GM21360 (cell line): ENCODE data around the gene MGLL.
"Not testable (repeated sequence)": the region's sequence is repeated elsewhere in the genome, so short reads cannot be mapped to it uniquely, and the experiment has no call there.

Experiments used
- ATAC-seq: cut with Tn5 transposase; IDR thresholded peaks from one replicate; pipeline ENCODE4 v1.9.1; 2021; ENCODE audit warnings: mild to moderate bottlenecking, moderate library complexity; ENCODE audit not compliant: unreplicated experiment

Gene MGLL

GRCh38 chr3:127663151-127663550 lies 159.2 kb downstream of the MGLL start:
- ATAC-seq = no peak

- ATAC-seq = no peak
Measured at GRCh38 chr3:127662001-127662469, 160.3 kb downstream of the MGLL start.

GRCh38 chr3:127661600-127661999 lies 160.7 kb downstream of the MGLL start:
- no peak for ATAC-seq

DNA sequence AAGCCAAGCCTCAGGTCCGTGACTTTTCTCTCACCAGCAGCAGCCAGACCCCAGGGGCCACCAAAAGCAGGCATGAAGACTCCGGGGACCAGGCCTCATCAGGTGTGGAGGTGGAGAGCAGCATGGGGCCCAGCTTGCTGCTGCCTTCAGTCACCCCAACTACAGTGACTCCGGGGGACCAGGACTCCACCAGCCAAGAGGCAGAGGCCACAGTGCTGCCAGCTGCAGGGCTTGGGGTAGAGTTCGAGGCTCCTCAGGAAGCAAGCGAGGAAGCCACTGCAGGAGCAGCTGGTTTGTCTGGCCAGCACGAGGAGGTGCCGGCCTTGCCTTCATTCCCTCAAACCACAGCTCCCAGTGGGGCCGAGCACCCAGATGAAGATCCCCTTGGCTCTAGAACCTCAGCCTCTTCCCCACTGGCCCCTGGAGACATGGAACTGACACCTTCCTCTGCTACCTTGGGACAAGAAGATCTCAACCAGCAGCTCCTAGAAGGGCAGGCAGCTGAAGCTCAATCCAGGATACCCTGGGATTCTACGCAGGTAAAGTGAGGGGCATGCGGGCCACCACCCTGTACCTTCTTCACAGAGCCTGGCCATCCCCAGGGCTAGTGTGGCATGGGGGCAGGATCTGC lies 161.6 kb downstream of the MGLL start:
- no peak for ATAC-seq

GRCh38 chr3:127658234-127658633 lies 164.1 kb downstream of the MGLL start:
- ATAC-seq = no peak

DNA sequence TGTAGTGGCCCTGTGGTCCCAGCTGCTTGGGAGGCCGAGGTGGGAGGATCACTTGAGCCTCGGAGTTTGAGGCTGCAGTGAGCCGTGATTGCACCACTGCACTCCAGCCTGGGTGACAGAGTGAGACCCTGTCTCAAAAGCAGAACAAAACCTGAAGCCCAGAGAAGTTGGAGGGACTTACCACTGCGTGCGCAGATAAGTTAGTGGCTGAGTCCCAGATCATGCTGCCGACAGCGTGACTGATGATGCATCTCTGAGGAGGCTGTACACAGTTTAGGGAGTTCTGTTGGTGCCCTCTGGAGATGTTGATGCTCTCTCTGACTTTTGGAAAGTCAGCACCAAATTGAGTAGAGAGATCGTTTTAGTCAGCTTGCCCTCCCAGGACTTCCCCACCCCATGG lies 165.4 kb downstream of the MGLL start:
- ATAC-seq = no peak

DNA sequence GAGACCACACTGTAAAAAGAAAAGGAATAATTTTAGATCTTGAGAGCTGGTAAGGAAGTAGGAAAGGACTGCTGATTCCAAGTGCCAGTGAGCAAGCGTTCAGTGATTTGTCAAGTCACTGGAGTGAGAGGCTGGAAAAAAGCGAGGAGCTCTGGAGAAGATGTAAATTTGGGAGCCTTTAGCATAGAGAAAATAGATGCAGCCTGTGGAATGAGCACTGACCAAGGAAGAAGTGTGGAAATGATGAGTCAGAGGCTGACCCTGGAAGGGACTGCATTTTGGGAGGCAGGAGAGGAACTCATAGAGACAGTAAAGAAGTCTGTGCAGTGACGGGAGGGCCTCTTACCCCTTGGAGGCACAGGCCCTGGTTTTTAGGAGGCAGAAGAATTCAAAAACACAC lies 166.7 kb downstream of the MGLL start:
- no peak for ATAC-seq

GRCh38 chr3:127654993-127655392 lies 167.3 kb downstream of the MGLL start:
- ATAC-seq = not testable (repeated sequence)

- no peak for ATAC-seq
Measured at GRCh38 chr3:127654374-127654773, 167.9 kb downstream of the MGLL start.

DNA sequence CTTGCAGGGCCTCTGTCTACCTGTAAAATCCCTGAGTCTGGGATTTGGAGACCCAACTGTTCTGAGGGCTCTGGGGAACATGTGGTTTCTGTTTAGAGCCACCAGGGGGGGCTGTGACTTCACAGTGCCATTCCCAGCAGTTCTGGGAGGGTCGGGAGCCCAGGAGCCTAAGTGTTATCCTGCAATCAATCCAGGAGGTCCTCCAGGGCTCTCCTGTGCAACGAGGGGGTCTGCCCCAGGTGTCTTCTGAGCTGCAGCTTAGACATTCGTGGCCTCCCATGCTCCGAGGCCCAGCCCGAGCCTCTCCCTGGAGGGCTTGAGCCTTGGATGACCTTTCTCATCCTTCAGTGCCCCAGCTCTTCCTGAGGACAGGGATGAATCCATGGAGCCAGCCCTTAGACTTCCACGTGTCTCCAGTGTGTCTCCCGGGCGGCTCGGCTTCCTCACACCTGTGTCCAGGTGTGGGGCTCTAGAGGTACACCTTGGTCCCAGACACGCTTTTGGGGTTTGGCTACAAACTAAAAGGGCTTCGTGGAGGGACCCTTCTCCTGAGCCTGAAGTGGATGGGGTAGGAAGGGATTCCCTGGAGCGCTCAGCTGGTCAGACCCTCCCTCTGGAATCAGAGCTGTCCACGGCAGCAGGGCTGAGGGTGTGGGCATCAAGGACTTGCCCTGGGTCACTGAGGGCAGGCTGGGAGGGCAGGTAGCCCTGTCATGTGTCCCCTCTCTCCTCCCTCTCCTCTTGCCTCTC lies 169.9 kb downstream of the MGLL start:
- no peak for ATAC-seq

GRCh38 chr3:127651516-127652172 lies 170.7 kb downstream of the MGLL start:
- ATAC-seq = no peak

GRCh38 chr3:127650236-127650635 lies 172.1 kb downstream of the MGLL start:
- no peak for ATAC-seq

DNA sequence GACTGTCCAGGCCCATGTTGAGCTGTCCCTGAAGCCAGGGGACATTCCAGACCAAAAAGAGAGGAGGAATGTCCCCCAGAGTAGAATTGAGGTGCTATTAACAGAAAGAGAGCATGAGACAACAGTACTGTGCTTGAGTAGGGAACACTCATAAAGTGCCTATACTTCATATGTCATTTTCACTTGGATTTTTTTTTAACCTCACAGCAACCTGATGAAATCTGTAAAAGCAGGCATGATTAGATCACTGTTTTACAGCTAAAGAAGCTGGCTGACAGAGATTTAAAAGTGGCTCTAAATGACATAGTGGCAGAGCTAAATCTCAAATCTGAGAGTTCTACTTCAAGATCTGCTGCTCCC lies 174.5 kb downstream of the MGLL start:
- ATAC-seq = no peak

DNA sequence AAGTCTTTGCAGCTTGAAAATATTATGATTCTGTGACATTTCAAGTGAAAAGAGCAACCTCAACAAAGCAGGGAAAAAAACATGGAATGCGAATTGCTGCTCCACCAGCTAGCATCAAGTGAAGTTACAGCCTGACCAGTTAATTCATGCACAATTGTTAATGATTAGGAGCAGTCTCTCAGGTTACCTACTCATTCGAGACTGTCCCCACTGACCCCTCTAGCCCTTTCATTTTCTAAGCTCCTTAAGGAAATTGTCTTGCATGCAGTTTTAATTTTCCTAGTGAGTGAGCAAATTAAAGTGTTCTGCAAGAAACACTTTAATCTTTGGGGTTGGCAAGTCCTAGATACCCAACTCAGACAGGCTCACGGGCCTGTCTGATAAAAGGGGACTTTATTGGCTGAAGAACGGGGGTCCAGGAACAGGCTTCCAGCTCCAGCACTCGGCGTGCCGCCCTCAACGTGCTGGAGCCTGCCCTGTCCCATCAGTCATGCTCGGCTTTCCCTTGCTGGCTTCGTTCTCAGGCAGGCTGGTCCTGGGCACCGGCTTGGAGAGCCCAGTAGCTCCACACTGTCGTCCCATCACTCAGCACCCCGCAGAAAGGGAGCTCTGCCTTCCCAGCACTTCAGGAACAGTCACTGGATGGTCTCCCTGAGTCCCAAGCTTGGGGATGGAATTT lies 175.0 kb downstream of the MGLL start:
- no peak for ATAC-seq

DNA sequence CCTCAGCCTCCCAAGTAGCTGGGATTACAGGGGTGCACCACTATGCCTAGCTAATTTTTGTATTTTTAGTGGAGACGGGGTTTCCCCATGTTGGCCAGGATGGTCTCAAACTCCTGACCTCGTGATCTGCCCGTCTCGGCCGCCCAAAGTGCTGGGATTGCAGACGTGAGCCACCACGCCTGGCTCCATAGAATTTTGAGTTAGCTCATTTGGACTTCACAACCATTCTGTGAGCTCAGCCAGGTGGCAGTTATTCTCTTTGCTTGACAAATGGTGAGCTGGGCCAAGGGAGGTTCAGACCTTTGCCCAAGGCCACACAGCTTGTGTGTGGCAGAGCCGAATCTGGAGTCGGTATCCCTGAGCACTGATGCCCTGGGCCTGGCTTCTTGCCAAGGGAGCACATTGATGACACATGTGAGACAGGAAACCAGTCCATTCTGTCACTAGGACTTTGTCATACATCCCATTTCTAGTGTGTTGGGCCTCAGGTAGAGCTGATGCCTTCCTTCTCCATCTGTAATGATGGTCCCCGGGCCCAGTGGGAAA lies 175.7 kb downstream of the MGLL start:
- no peak for ATAC-seq

DNA sequence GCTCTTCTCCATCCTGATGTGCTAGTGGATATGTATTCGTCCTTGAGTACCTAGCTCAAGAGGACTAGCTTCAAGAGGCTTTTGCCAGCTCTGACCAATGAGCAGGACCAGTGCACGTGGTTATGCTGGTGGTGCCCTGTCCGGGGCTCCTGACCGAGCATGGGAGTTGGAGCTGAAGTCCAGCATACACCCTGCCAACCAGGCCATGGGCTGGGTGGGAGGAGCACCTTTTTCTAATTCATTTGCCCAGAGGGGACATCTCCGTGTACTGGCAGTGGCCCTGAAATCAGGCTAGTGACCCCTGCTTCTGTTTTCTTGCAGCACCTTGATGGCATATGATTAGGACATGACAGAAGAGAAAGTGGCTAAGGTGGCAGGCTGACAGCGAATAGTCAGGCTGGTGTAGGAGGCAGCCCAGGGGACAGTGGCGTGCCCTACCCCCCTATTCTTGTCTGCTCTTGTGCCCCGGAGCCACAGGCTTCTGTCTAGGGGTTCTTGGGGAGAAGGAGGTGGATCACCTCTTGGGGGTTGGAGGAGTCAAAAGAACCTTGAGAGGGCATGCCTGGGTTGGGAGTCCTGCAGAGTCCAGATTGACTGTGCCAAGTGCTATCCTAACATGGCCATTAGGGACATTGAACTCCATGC lies 176.8 kb downstream of the MGLL start:
- no peak for ATAC-seq

DNA sequence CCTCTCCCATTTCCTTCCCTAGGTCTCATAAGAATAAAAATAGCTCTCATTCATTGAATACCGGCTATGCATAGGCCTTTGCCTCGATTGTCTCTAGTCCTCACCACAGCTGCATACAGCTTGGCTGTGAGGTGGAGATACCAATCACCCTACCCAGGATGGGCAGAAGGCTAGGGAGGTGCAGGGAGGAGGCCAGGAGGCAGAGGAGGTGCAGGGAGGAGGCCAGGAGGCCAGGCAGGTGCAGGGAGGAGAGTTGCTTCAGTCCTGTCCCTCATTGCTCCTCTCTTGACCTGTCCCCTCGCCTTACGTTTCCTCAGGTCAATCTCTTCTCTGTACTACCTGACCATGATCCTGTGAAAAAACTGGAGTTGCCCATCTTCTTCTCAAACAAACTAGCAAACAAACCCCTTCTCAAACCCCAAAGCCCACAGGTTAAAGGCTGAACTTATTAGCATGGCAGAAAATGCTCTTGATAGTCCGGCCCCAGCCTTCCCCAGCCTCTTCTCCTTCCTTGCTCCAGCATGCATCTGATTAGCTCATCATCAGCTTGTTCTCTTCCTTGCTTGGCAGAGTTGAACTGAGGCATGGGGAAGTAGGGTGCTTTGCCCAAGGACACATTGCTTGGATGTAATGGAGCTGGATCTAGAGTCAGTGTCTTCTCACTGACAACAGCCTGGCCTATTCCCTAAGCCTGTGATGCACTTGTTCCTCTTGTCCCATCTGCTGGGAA lies 177.5 kb downstream of the MGLL start:
- ATAC-seq = no peak

- no peak for ATAC-seq
Measured at GRCh38 chr3:127640042-127640355, 182.3 kb downstream of the MGLL start.

- no peak for ATAC-seq
Measured at GRCh38 chr3:127639173-127640041, 182.9 kb downstream of the MGLL start.
